Left lung (tissue), 10 donors: Measurements from ENCODE around the gene TNFRSF11A. TPM values are rescaled to one million over a fixed set of nuclear protein-coding genes. Genes with fewer than 3 reads are reported as not detected.

ENCODE experiments used
- ATAC-seq: fragments of 200-7000 bp; cut with Tn5 transposase; one replicate; pipeline ENCODE4 v1.9.1; 2020; ENCODE audit warnings: moderate library complexity
- DNase-seq, 4 donors: peaks; one replicate each; pipeline ENCODE4 v3.0.0-alpha.2; 2013 to 2020
- H3K27ac ChIP-seq, 2 donors: fragments of 200-600 bp; sonication (generic) in 1 of 2; one replicate each; pipeline versions ENCODE4 v1.5.0 to v1.8.0; 2020 to 2021
- H3K27me3 ChIP-seq, 2 donors: fragments of 200-600 bp; sonication (generic) in 1 of 2; one replicate each; pipeline versions ENCODE4 v1.5.0 to v1.8.0; 2020 to 2021
- H3K36me3 ChIP-seq, 2 donors: fragments of 200-600 bp; sonication (generic) in 1 of 2; one replicate each; pipeline versions ENCODE4 v1.5.0 to v1.8.0; 2020 to 2021
- H3K4me1 ChIP-seq, 2 donors: fragments of 200-600 bp; one replicate each; pipeline ENCODE4 v1.8.0; 2021
- H3K4me3 ChIP-seq, 2 donors: fragments of 200-600 bp; sonication (generic) in 1 of 2; one replicate each; pipeline versions ENCODE4 v1.5.0 to v1.8.0; 2020 to 2021; ENCODE audit warnings: mild to moderate bottlenecking in 1 of 2
- H3K9me3 ChIP-seq, 2 donors: fragments of 200-600 bp; sonication (generic) in 1 of 2; one replicate each; pipeline versions ENCODE4 v1.5.0 to v1.8.0; 2020 to 2021
- intact Hi-C, 2 donors: fragments of 100-400 bp; cut with DNase I; formaldehyde crosslinking; loops; one replicate each; pipeline versions ENCODE4 v1.11.2 to v1.14.2; 2022
- polyA plus RNA-seq, 6 donors: library from polyadenylated mRNA; unstranded; fragments of 120-200 nt; gene quantifications; one replicate each; pipeline ENCODE4 v1.2.1, GENCODE V29; 2013; ENCODE audit not compliant: insufficient read length in 6 of 6
- total RNA-seq, 2 donors: library from RNA; stranded (reverse); fragmentation: NEBNext Ultra II Directional; extraction: Animal tissue kit (Norgen Biotek cat#: 25700); gene quantifications; one replicate each; pipeline ENCODE4 v1.2.1, GENCODE V29; 2021
- TF ChIP-seq, protein P1 (sequence below), 2 donors: fragments of 200-600 bp; sonication (generic) in 1 of 2; IDR thresholded peaks; one replicate each; pipeline versions ENCODE4 v1.5.0 to v1.8.0; 2021; ENCODE audit warnings: antibody characterized with exemption in 2 of 2
- donor health status: DM: no; HTN: yes; CAD: no.
- donor health status: DM: no; HTN: no; CAD: no.

The TNFRSF11A gene
- total and polyA plus RNA-seq, 8 donors, result 2.5 to 8.9 (median 4.2) TPM

DNA sequence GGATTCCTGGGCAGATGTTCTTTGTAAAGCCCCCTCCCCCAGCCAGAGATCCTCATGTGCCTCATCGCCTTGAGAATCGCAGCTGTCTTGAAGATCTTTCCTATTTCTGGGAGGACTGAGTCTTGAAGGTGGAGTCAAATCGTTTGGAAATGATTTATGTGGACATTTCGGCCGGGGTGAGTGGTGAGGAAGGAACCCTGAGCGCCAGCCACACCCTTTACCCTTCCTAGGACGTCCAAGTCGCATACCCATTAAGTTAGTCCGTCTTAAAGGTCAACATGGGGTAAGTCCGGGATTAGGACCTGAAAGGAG lies 112.9 kb downstream of the TNFRSF11A start:
- Histone ChIP-seq H3K9me3 (no peaks in the 10 kb centered on the region), H3K27me3 (no peaks in the 10 kb centered on the region), H3K4me3 (no peak overlapping the region), H3K4me1 (peaks cover 5 to 44% of the 10 kb centered on the region in 2 donors), H3K27ac (peak overlapping the region in 1 of 2 donors; percentile 76), H3K36me3 (no peaks in the 10 kb centered on the region)
- intact Hi-C loops, result no loop called here
- peak; percentile 26 for ATAC-seq
- DNase-seq, result no peak
- TF ChIP-seq, protein P1, sequence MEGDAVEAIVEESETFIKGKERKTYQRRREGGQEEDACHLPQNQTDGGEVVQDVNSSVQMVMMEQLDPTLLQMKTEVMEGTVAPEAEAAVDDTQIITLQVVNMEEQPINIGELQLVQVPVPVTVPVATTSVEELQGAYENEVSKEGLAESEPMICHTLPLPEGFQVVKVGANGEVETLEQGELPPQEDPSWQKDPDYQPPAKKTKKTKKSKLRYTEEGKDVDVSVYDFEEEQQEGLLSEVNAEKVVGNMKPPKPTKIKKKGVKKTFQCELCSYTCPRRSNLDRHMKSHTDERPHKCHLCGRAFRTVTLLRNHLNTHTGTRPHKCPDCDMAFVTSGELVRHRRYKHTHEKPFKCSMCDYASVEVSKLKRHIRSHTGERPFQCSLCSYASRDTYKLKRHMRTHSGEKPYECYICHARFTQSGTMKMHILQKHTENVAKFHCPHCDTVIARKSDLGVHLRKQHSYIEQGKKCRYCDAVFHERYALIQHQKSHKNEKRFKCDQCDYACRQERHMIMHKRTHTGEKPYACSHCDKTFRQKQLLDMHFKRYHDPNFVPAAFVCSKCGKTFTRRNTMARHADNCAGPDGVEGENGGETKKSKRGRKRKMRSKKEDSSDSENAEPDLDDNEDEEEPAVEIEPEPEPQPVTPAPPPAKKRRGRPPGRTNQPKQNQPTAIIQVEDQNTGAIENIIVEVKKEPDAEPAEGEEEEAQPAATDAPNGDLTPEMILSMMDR (IDR thresholded peaks at IDR 0.05), result no peak

DNA sequence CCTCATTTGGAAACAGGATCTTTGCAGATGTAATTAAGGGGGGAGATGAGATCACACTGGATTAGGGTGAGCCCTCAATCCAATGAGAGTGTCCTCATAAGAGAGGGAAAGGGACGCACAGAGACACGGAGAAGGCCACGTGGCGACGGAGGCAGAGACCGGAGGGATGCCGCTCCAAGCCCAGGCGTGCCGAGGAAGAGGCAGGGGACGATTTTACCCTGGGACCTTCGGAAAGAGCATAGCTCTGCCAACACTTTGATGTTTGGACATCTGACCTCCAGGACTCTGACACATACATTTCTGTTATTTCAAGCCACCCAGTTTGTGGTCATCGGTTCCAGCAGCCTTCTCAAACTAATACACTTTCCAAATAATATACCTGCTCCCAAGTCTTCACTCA lies 113.3 kb downstream of the TNFRSF11A start:
- no peaks in the 10 kb centered on the region for H3K9me3 ChIP-seq
- TF ChIP-seq, protein P1 (IDR thresholded peaks at IDR 0.05), result no peak
- DNase-seq, result no peak
- intact Hi-C loops, result no loop called here
- no peaks in the 10 kb centered on the region for H3K27me3 ChIP-seq
- H3K4me3 ChIP-seq, result no peak overlapping the region
- peaks cover 5 to 44% of the 10 kb centered on the region in 2 donors for H3K4me1 ChIP-seq
- no peaks in the 10 kb centered on the region for H3K36me3 ChIP-seq
- no peak for ATAC-seq
- H3K27ac ChIP-seq, result peak overlapping the region in 1 of 2 donors; percentile 76

DNA sequence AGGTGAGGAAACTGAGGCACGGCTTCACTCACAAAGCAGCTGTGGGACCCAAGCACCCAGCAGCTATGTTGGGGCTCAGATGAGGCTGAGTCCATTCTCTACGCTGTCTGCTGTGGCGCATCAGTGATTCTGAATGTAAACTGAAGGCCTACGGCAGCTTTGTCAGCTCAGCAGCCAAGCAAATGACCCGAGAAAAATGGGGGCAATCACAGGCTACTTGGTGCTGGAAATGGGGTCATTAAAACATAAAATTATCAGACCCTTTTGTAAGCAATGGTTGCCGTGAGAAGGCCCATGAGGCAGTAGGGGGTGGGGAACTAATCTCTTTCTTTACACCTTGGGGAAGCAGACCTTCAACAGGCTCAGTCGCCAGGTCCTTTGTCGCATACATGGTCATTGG lies 113.8 kb downstream of the TNFRSF11A start:
- H3K27ac ChIP-seq, result no peak overlapping the region
- no peak for DNase-seq
- intact Hi-C loops, result no loop called here

More for the DNA sequence above, 113.8 kb downstream of the TNFRSF11A start:
- TF ChIP-seq, protein P1 (IDR thresholded peaks at IDR 0.05), result no peak
- no peak for ATAC-seq
- H3K4me1 ChIP-seq, result peaks cover 5 to 44% of the 10 kb centered on the region in 2 donors
- H3K27me3 ChIP-seq, result no peaks in the 10 kb centered on the region
- H3K4me3 ChIP-seq, result no peak overlapping the region
- H3K9me3 ChIP-seq, result no peaks in the 10 kb centered on the region
- H3K36me3 ChIP-seq, result no peaks in the 10 kb centered on the region

Other genes with a start within 250 kb of the TNFRSF11A start
- 10 to 100 TPM; 28.9 to 31.4 TPM for gene PIGN, start 138.3 kb upstream of the TNFRSF11A start, total RNA-seq
- 10 to 100 TPM; 28.1 to 36.8 (median 29.3) TPM for gene PIGN, start 138.3 kb upstream of the TNFRSF11A start, polyA plus RNA-seq
- gene RELCH, start 138.1 kb upstream of the TNFRSF11A start, total RNA-seq, result 10 to 100 TPM; 23.8 to 32.6 TPM
- 10 to 100 TPM; 27.7 to 40.7 (median 34.7) TPM for gene RELCH, start 138.1 kb upstream of the TNFRSF11A start, polyA plus RNA-seq
- 10 to 100 TPM; 25.1 to 34.5 TPM for gene ZCCHC2, start 197.7 kb downstream of the TNFRSF11A start, total RNA-seq
- gene ZCCHC2, start 197.7 kb downstream of the TNFRSF11A start, polyA plus RNA-seq, result 10 to 100 TPM; 14.9 to 17.7 (median 15.8) TPM